Spleen (tissue), 7 donors: ENCODE data around the gene FOLR3.
"Not testable (repeated sequence)": the region's sequence is repeated elsewhere in the genome, so short reads cannot be mapped to it uniquely, and the experiment has no call there.

ENCODE experiments used
- POLR2A ChIP-seq, 3 donors: fragments of 450-650 bp; IDR thresholded peaks; one replicate each; pipeline ENCODE4 v1.5.1; 2017; ENCODE audit warnings: antibody characterized with exemption in 3 of 3, mild to moderate bottlenecking in 1 of 3
- POLR2AphosphoS5 ChIP-seq, 3 donors: sonication (generic); formaldehyde crosslinking; IDR thresholded peaks; one replicate each; pipeline ENCODE4 v1.5.1; 2017; ENCODE audit warnings: antibody characterized with exemption in 3 of 3
- TF ChIP-seq, protein P1 (sequence below), 11 experiments: fragments of 200-600 bp in 7 of 11; fragments of 450-650 bp in 4 of 11; sonication (generic) in 4 of 11; IDR thresholded peaks in 8 of 11; conservative IDR thresholded peaks in 3 of 11; 1 replicate in 7 of 11; 2 replicates in 4 of 11; pipeline versions ENCODE4 v1.4.0 to v1.8.0; 2016 to 2021; ENCODE audit warnings: antibody characterized with exemption in 11 of 11, inconsistent platforms in 4 of 11, mild to moderate bottlenecking in 1 of 11
- donor health status: DM: no; HTN: no; CAD: no; lungs with moderate emphysema.
- donor health status: DM: no; HTN: no; CAD: no.
- donor health status: DM: no; HTN: no; CAD: no.

DNA sequence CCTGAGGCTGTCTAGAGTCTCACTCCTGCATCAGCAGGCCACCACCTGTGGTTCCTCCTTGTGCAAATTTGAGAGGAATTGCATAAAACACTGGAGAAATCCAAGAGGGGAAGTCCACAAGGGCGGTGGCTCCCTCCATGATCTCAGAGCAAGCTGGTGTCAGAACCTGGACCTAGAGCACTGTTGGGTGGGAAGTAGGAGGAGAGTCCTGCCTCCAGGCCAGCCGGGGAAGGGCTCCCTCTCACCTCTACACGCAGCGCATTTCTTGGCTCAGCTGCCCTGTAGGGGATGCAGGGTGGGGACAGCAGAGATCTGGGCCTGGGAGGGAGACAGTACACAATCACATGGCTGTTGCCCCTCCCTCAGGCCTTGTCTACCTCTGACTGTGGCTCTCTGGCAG is 36.5 kb downstream of the FOLR3 start:
- TF ChIP-seq, protein P1, sequence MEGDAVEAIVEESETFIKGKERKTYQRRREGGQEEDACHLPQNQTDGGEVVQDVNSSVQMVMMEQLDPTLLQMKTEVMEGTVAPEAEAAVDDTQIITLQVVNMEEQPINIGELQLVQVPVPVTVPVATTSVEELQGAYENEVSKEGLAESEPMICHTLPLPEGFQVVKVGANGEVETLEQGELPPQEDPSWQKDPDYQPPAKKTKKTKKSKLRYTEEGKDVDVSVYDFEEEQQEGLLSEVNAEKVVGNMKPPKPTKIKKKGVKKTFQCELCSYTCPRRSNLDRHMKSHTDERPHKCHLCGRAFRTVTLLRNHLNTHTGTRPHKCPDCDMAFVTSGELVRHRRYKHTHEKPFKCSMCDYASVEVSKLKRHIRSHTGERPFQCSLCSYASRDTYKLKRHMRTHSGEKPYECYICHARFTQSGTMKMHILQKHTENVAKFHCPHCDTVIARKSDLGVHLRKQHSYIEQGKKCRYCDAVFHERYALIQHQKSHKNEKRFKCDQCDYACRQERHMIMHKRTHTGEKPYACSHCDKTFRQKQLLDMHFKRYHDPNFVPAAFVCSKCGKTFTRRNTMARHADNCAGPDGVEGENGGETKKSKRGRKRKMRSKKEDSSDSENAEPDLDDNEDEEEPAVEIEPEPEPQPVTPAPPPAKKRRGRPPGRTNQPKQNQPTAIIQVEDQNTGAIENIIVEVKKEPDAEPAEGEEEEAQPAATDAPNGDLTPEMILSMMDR (IDR thresholded peaks at IDR 0.05 in 8 of 11, conservative IDR thresholded peaks at IDR 0.05 in 3 of 11) = not testable (repeated sequence)
- not testable (repeated sequence) for TF ChIP-seq POLR2A, POLR2AphosphoS5 (IDR thresholded peaks at IDR 0.05)
